Fibroblast of lung (primary cell): ENCODE data around the gene OR2V2. TPM values are rescaled to one million over a fixed set of nuclear protein-coding genes. Genes with fewer than 3 reads are reported as not detected.

Source experiments
- DNase-seq, 2 donors: peaks; one replicate each; pipeline versions ENCODE4 v3.0.0 to v3.0.0-alpha.2; 2010; ENCODE audit warnings: low read depth in 2 of 2
- H2AFZ ChIP-seq: 2 replicates; pipeline ENCODE4 v1.5.1; 2012; ENCODE audit warnings: low read length, control low read depth, inconsistent platforms
- H3K27ac ChIP-seq: 2 replicates; pipeline ENCODE4 v1.5.1; 2011; ENCODE audit warnings: low read length, control low read depth; ENCODE audit not compliant: insufficient read depth
- H3K27me3 ChIP-seq: 2 replicates; pipeline ENCODE4 v1.5.1; 2011; ENCODE audit warnings: mild to moderate bottlenecking, low read length; ENCODE audit not compliant: control insufficient read depth, insufficient read depth
- H3K36me3 ChIP-seq: 2 replicates; pipeline ENCODE4 v1.5.1; 2011; ENCODE audit warnings: low read length; ENCODE audit not compliant: control insufficient read depth, insufficient read depth
- H3K4me1 ChIP-seq: 2 replicates; pipeline ENCODE4 v1.5.1; 2011; ENCODE audit warnings: low read length; ENCODE audit not compliant: control insufficient read depth, insufficient read depth; ENCODE audit errors: extremely low read depth
- H3K4me2 ChIP-seq: 2 replicates; pipeline ENCODE4 v1.5.1; 2011; ENCODE audit warnings: low read length, control low read depth; ENCODE audit not compliant: insufficient read depth; ENCODE audit errors: extremely low read depth
- H3K4me3 ChIP-seq, 4 experiments: fragments of 200-600 bp in 1 of 4; sonication (generic) in 1 of 4; replicated peaks in 1 of 4; 2 replicates each; pipeline ENCODE4 v1.5.1; 2011 to 2016; ENCODE audit warnings: low read length in 4 of 4, low read depth in 3 of 4, mild to moderate bottlenecking in 3 of 4, control low read depth in 2 of 4, inconsistent platforms in 1 of 4, mixed read lengths in 1 of 4; ENCODE audit not compliant: insufficient read depth in 1 of 4; ENCODE audit errors: control extremely low read depth in 1 of 4
- H3K79me2 ChIP-seq: 2 replicates; pipeline ENCODE4 v1.5.1; 2012; ENCODE audit warnings: mild to moderate bottlenecking, low read length, inconsistent platforms; ENCODE audit not compliant: control insufficient read depth, insufficient read depth
- H3K9ac ChIP-seq: 2 replicates; pipeline ENCODE4 v1.5.1; 2011; ENCODE audit warnings: mild to moderate bottlenecking, low read length, control low read depth; ENCODE audit not compliant: insufficient read depth
- H3K9me3 ChIP-seq: 2 replicates; pipeline ENCODE4 v1.5.1; 2012; ENCODE audit warnings: low read depth, low read length; ENCODE audit not compliant: control insufficient read depth, insufficient read depth
- H4K20me1 ChIP-seq: 2 replicates; pipeline ENCODE4 v1.5.1; 2011; ENCODE audit warnings: low read length; ENCODE audit not compliant: control insufficient read depth, insufficient read depth; ENCODE audit errors: extremely low read depth
- CTCF ChIP-seq, 2 donors: IDR thresholded peaks in 1 of 2; conservative IDR thresholded peaks in 1 of 2; 1 replicate in 1 of 2; 2 replicates in 1 of 2; pipeline ENCODE4 v1.5.1; 2011 to 2012; ENCODE audit warnings: low read length in 2 of 2, control low read depth in 1 of 2, inconsistent platforms in 1 of 2, low read depth in 1 of 2, mild to moderate bottlenecking in 1 of 2
- EZH2 ChIP-seq: IDR thresholded peaks from 2 replicates; pipeline ENCODE4 v1.5.1; 2012; ENCODE audit warnings: low read length, control low read depth, mild to moderate bottlenecking; ENCODE audit errors: missing control alignments
- polyA plus RNA-seq, 2 donors: library from polyadenylated mRNA; depleted of rRNA in 1 of 2; stranded (reverse) in 1 of 2; unstranded in 1 of 2; fragments of >200 nt; gene quantifications; 2 replicates each; pipeline ENCODE4 v1.2.1, GENCODE V29; 2011 to 2012; ENCODE audit warnings: missing spikeins in 1 of 2
- total RNA-seq: library from RNA; depleted of rRNA; stranded (reverse); fragments of >200 nt; gene quantifications from 2 replicates; pipeline ENCODE4 v1.2.1, GENCODE V29; 2014

OR2V2 gene
- total and polyA plus RNA-seq, 2 donors (not counting 1 experiment from before 2014, with no cell fraction given) = not detected

GRCh38 chr5:181138258-181138657, 9.1 kb upstream of the OR2V2 start:
- H4K20me1 ChIP-seq = no peaks in the 10 kb centered on the region
- TF ChIP-seq CTCF (conservative IDR thresholded peaks at IDR 0.05 in 1 of 2, IDR thresholded peaks at IDR 0.05 in 1 of 2; ENCODE audit: low read depth in 1 of 2, low read length in 2 of 2) (no peak), EZH2 (no peak)
- H3K9me3 ChIP-seq = no peaks in the 10 kb centered on the region
- H3K36me3 ChIP-seq = no peaks in the 10 kb centered on the region
- no peak overlapping the region for H3K4me3 ChIP-seq
- H3K27ac ChIP-seq = no peak overlapping the region
- H3K79me2 ChIP-seq = no peaks in the 10 kb centered on the region
- H3K4me2 ChIP-seq = no peak overlapping the region
- no peak for DNase-seq
- H3K4me1 ChIP-seq = peaks cover 2% of the 10 kb centered on the region
- no peaks in the 10 kb centered on the region for H3K27me3 ChIP-seq
- no peak overlapping the region for H3K9ac ChIP-seq
- no peak overlapping the region for H2AFZ ChIP-seq

GRCh38 chr5:181140766-181141165, 6.6 kb upstream of the OR2V2 start:
- no peaks in the 10 kb centered on the region for H3K4me1 ChIP-seq
- no peaks in the 10 kb centered on the region for H3K9me3 ChIP-seq
- no peak overlapping the region for H2AFZ ChIP-seq
- no peaks in the 10 kb centered on the region for H3K36me3 ChIP-seq
- H3K79me2 ChIP-seq = no peaks in the 10 kb centered on the region
- H3K27me3 ChIP-seq = no peaks in the 10 kb centered on the region
- H3K4me3 ChIP-seq = no peak overlapping the region
- TF ChIP-seq EZH2 = no peak
- no peak for TF ChIP-seq CTCF (conservative IDR thresholded peaks at IDR 0.05 in 1 of 2, IDR thresholded peaks at IDR 0.05 in 1 of 2; ENCODE audit: low read depth in 1 of 2, low read length in 2 of 2)
- no peak for DNase-seq
- no peak overlapping the region for H3K27ac ChIP-seq
- H3K9ac ChIP-seq = no peak overlapping the region
- H4K20me1 ChIP-seq = no peaks in the 10 kb centered on the region
- H3K4me2 ChIP-seq = no peak overlapping the region

- Histone ChIP-seq H3K36me3 (no peaks in the 10 kb centered on the region), H3K9ac (no peak overlapping the region), H3K27me3 (no peaks in the 10 kb centered on the region), H3K9me3 (no peaks in the 10 kb centered on the region), H3K4me2 (no peak overlapping the region), H3K4me3 (no peak overlapping the region), H2AFZ (no peak overlapping the region), H3K27ac (no peak overlapping the region), H3K79me2 (no peaks in the 10 kb centered on the region), H3K4me1 (no peaks in the 10 kb centered on the region), H4K20me1 (no peaks in the 10 kb centered on the region)
- no peak for DNase-seq
- no peak for TF ChIP-seq EZH2
- no peak for TF ChIP-seq CTCF (conservative IDR thresholded peaks at IDR 0.05 in 1 of 2, IDR thresholded peaks at IDR 0.05 in 1 of 2; ENCODE audit: low read depth in 1 of 2, low read length in 2 of 2)
Observed at GRCh38 chr5:181142054-181142453, 5.3 kb upstream of the OR2V2 start.
